Esophagus muscularis mucosa (tissue), 4 donors: Measurements from ENCODE around the gene KRT71. TPM values are rescaled to one million over a fixed set of nuclear protein-coding genes. Genes with fewer than 3 reads are reported as not detected.
"Not testable (repeated sequence)": the region's sequence is repeated elsewhere in the genome, so short reads cannot be mapped to it uniquely, and the experiment has no call there.

Experiments used
- DNase-seq: peaks from one replicate; pipeline ENCODE4 v3.0.0-alpha.2; 2017; ENCODE audit errors: extremely low spot score
- H3K27ac ChIP-seq, 4 donors: fragments of 200-600 bp; sonication (generic); replicated peaks in 1 of 4; 1 replicate in 3 of 4; 2 replicates in 1 of 4; pipeline ENCODE4 v1.5.1; 2016 to 2019; ENCODE audit warnings: mild to moderate bottlenecking in 1 of 4
- H3K27me3 ChIP-seq, 4 donors: fragments of 200-600 bp; sonication (generic); one replicate each; pipeline versions ENCODE4 v1.5.1 to v1.6.0; 2016 to 2019
- H3K36me3 ChIP-seq, 4 donors: fragments of 200-600 bp; sonication (generic); one replicate each; pipeline ENCODE4 v1.5.1; 2016 to 2019
- H3K4me1 ChIP-seq, 4 donors: fragments of 200-600 bp; sonication (generic); one replicate each; pipeline ENCODE4 v1.5.1; 2016 to 2019
- H3K4me3 ChIP-seq, 4 donors: fragments of 200-600 bp; sonication (generic); 1 replicate in 2 of 4; 2 replicates in 2 of 4; pipeline ENCODE4 v1.5.1; 2016 to 2019; ENCODE audit warnings: mild to moderate bottlenecking in 4 of 4, moderate library complexity in 1 of 4
- H3K9me3 ChIP-seq, 4 donors: fragments of 200-600 bp; sonication (generic); 1 replicate in 3 of 4; 2 replicates in 1 of 4; pipeline ENCODE4 v1.5.1; 2016 to 2019
- CTCF ChIP-seq, 3 experiments: fragments of 200-600 bp in 2 of 3; fragments of 450-650 bp in 1 of 3; sonication (generic) in 2 of 3; IDR thresholded peaks; one replicate each; pipeline ENCODE4 v1.5.1; 2017 to 2019; ENCODE audit warnings: antibody characterized with exemption in 3 of 3, mild to moderate bottlenecking in 2 of 3, moderate library complexity in 1 of 3
- EP300 ChIP-seq: sonication (generic); formaldehyde crosslinking; IDR thresholded peaks from one replicate; pipeline ENCODE4 v1.6.1; 2017; ENCODE audit warnings: antibody characterized with exemption
- POLR2A ChIP-seq: fragments of 450-650 bp; IDR thresholded peaks from one replicate; pipeline ENCODE4 v1.6.1; 2017; ENCODE audit warnings: antibody characterized with exemption, moderate library complexity, mild to moderate bottlenecking, low read depth
- POLR2AphosphoS5 ChIP-seq, 2 donors: sonication (generic); formaldehyde crosslinking; IDR thresholded peaks; one replicate each; pipeline ENCODE4 v1.6.1; 2017; ENCODE audit warnings: antibody characterized with exemption in 2 of 2
- WGBS: methylation state at CpG from one replicate; pipeline ENCODE4 v1.1.5; 2018; 5-methylcytosine and 5-hydroxymethylcytosine counted together
- intact Hi-C: fragments of 100-400 bp; cut with DNase I; formaldehyde crosslinking; loops from one replicate; pipeline ENCODE4 v1.15.1; 2023
- total RNA-seq, 4 donors: library from RNA; depleted of rRNA; stranded (reverse); fragments of >200 nt; gene quantifications; one replicate each; pipeline versions ENCODE4 v1.1.0 to v1.2.1, GENCODE V29; 2016

The KRT71 gene
- total RNA-seq, 4 donors from 2014 or later, result not detected

GRCh38 chr12:52506858-52507715 lies 45.9 kb downstream of the KRT71 start:
- 41% methylated on average over 4 of the region's 4 CpGs for WGBS
- Histone ChIP-seq H3K4me1 (no peaks in the 10 kb centered on the region), H3K9me3 (peaks cover 0 to 7% (median 0%) of the 10 kb centered on the region in 4 donors), H3K27ac (no peak overlapping the region), H3K27me3 (peaks cover 0 to 20% (median 0%) of the 10 kb centered on the region in 4 donors), H3K36me3 (no peaks in the 10 kb centered on the region), H3K4me3 (no peak overlapping the region)
- no peak for TF ChIP-seq POLR2AphosphoS5 (IDR thresholded peaks at IDR 0.05)
- peak; percentile 43 to 56 (median 47) for TF ChIP-seq CTCF (IDR thresholded peaks at IDR 0.05)
- peak; percentile 81 for DNase-seq
- intact Hi-C loops, result loop anchor here (5.0 kb wide), 1 partner anchor 135 kb away; no protein-coding TSS in a partner anchor

GRCh38 chr12:52502877-52503276 lies 50.1 kb downstream of the KRT71 start:
- Histone ChIP-seq H3K4me3 (no peak overlapping the region), H3K27ac (no peak overlapping the region), H3K27me3 (peaks cover 0 to 5% (median 0%) of the 10 kb centered on the region in 4 donors), H3K4me1 (no peaks in the 10 kb centered on the region), H3K9me3 (peaks cover 0 to 7% (median 0%) of the 10 kb centered on the region in 4 donors), H3K36me3 (no peaks in the 10 kb centered on the region)
- TF ChIP-seq POLR2AphosphoS5 (IDR thresholded peaks at IDR 0.05), result no peak
- TF ChIP-seq CTCF (IDR thresholded peaks at IDR 0.05), result no peak
- no peak for TF ChIP-seq EP300
- no peak for TF ChIP-seq POLR2A
- DNase-seq, result no peak
- 85% methylated on average over 1 of the region's 1 CpG for WGBS
- intact Hi-C loops, result no loop called here

- WGBS, result 87% methylated on average over 7 of the region's 7 CpGs
- DNase-seq, result no peak
- intact Hi-C loops, result no loop called here
- Histone ChIP-seq H3K36me3 (no peaks in the 10 kb centered on the region), H3K9me3 (peaks cover 0 to 7% (median 0%) of the 10 kb centered on the region in 4 donors), H3K27ac (no peak overlapping the region), H3K27me3 (peaks cover 0 to under 1% (median 0%) of the 10 kb centered on the region in 4 donors), H3K4me1 (peaks cover 0 to 3% (median under 1%) of the 10 kb centered on the region in 4 donors), H3K4me3 (no peak overlapping the region)
- TF ChIP-seq EP300 (no peak), CTCF (IDR thresholded peaks at IDR 0.05) (no peak), POLR2AphosphoS5 (IDR thresholded peaks at IDR 0.05) (no peak), POLR2A (no peak)
Measured at GRCh38 chr12:52501490-52501889, 51.5 kb downstream of the KRT71 start.

- intact Hi-C loops, result not testable (repeated sequence)
- H3K4me1 ChIP-seq, result peaks cover 3 to 10% (median 4%) of the 10 kb centered on the region in 4 donors
- 82% methylated on average over 6 of the region's 6 CpGs for WGBS
Measured at GRCh38 chr12:52500574-52500973, 52.4 kb downstream of the KRT71 start.

GRCh38 chr12:52499806-52500560 lies 53.0 kb downstream of the KRT71 start:
- TF ChIP-seq EP300 (no peak), POLR2A (no peak)
- Histone ChIP-seq H3K27ac (no peak overlapping the region), H3K9me3 (peaks cover 0 to 7% (median 0%) of the 10 kb centered on the region in 4 donors), H3K36me3 (no peaks in the 10 kb centered on the region), H3K4me1 (peaks cover 7 to 16% (median 8%) of the 10 kb centered on the region in 4 donors), H3K27me3 (no peaks in the 10 kb centered on the region), H3K4me3 (no peak overlapping the region)
- intact Hi-C loops, result no loop called here
- DNase-seq, result peak; percentile 70
- 78% methylated on average over 5 of the region's 5 CpGs for WGBS

More at GRCh38 chr12:52500574-52500973, 52.4 kb downstream of the KRT71 start:
- H3K4me3 ChIP-seq, H3K27ac ChIP-seq, H3K27me3 ChIP-seq, H3K9me3 ChIP-seq, H3K36me3 ChIP-seq: not testable (repeated sequence)
- DNase-seq, result peak; percentile 66
